Right atrium auricular region (tissue), 2 donors: ENCODE data around the gene DTL. TPM values are rescaled to one million over a fixed set of nuclear protein-coding genes. Genes with fewer than 3 reads are reported as not detected.

Experiments used
- DNase-seq: peaks from one replicate; pipeline ENCODE4 v3.0.0-alpha.2; 2019; ENCODE audit warnings: low spot score
- H3K27ac ChIP-seq, 2 donors: fragments of 200-600 bp; sonication (generic); 1 replicate in 1 of 2; 2 replicates in 1 of 2; pipeline ENCODE4 v1.5.1; 2016 to 2019
- H3K27me3 ChIP-seq, 2 donors: fragments of 200-600 bp; sonication (generic); one replicate each; pipeline versions ENCODE4 v1.5.1 to v1.6.0; 2017 to 2019
- H3K36me3 ChIP-seq: fragments of 200-600 bp; sonication (generic); one replicate; pipeline ENCODE4 v1.5.1; 2016
- H3K4me1 ChIP-seq, 2 donors: fragments of 200-600 bp; sonication (generic); one replicate each; pipeline versions ENCODE4 v1.5.1 to v1.6.0; 2017 to 2019
- H3K4me3 ChIP-seq, 2 donors: fragments of 200-600 bp; sonication (generic); 1 replicate in 1 of 2; 2 replicates in 1 of 2; pipeline ENCODE4 v1.5.1; 2017 to 2019; ENCODE audit warnings: mild to moderate bottlenecking in 1 of 2, moderate library complexity in 1 of 2
- H3K9me3 ChIP-seq, 2 donors: fragments of 200-600 bp; sonication (generic); one replicate each; pipeline ENCODE4 v1.5.1; 2019
- total RNA-seq, 2 donors: library from RNA; depleted of rRNA; stranded (reverse); fragments of >200 nt; gene quantifications; one replicate each; pipeline ENCODE4 v1.1.0, GENCODE V29; 2016
- TF ChIP-seq, protein P1 (sequence below), 2 donors: fragments of 200-600 bp; sonication (generic); IDR thresholded peaks; one replicate each; pipeline ENCODE4 v1.5.1; 2019; ENCODE audit warnings: antibody characterized with exemption in 2 of 2

DTL gene
- total RNA-seq, 2 donors from 2014 or later: 0.08 TPM; not detected in 1

DNA sequence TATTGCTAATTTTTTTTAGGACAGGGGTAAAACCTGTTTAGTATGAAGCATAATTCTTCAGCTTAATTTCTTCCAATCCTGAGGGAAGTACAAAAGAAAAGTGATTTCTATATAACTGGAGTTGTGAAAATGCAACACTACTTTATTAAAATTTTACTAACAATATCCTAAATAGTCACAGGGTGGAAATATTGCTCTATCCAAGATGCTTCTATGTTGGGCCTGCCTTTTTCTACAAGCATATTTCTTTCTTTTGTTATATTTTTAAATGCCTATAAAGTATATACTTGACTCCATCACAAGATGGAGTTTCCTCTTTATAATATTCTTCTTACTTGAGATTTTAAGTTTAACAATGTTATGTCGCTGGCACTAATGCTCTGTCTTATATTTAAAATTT is 37.9 kb downstream of the DTL start:
- H3K36me3 ChIP-seq: no peaks in the 10 kb centered on the region
- no peaks in the 10 kb centered on the region for H3K9me3 ChIP-seq
- no peak overlapping the region for H3K4me3 ChIP-seq
- DNase-seq: no peak
- TF ChIP-seq, protein P1, sequence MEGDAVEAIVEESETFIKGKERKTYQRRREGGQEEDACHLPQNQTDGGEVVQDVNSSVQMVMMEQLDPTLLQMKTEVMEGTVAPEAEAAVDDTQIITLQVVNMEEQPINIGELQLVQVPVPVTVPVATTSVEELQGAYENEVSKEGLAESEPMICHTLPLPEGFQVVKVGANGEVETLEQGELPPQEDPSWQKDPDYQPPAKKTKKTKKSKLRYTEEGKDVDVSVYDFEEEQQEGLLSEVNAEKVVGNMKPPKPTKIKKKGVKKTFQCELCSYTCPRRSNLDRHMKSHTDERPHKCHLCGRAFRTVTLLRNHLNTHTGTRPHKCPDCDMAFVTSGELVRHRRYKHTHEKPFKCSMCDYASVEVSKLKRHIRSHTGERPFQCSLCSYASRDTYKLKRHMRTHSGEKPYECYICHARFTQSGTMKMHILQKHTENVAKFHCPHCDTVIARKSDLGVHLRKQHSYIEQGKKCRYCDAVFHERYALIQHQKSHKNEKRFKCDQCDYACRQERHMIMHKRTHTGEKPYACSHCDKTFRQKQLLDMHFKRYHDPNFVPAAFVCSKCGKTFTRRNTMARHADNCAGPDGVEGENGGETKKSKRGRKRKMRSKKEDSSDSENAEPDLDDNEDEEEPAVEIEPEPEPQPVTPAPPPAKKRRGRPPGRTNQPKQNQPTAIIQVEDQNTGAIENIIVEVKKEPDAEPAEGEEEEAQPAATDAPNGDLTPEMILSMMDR (IDR thresholded peaks at IDR 0.05): peak in 1 of 2 donors; percentile 24
- H3K4me1 ChIP-seq: peaks cover 0 to 15% of the 10 kb centered on the region in 2 donors
- H3K27ac ChIP-seq: peak overlapping the region; percentile 75 to 89
- no peaks in the 10 kb centered on the region for H3K27me3 ChIP-seq

DNA sequence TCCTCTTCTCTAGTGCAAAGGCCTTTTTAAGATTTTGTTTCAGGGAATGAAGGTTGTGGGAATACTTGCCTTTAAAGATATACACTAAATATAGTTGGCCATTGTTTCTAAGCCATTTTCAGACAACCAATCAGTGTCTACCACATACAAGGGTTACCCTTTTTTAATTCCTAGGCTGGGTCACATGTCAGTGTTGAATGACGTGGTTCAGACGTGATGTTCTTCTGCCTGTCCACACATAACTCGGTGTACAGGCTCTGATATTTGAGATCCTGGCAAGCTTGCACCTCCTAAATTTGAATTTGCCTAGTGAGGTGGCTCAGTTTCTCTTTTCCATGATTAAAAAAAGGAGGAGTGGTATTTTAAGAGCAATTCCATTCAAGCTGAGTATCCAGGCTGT is 38.8 kb downstream of the DTL start:
- H3K4me1 ChIP-seq: peaks cover 0 to 15% of the 10 kb centered on the region in 2 donors
- H3K9me3 ChIP-seq: no peaks in the 10 kb centered on the region
- no peak overlapping the region for H3K4me3 ChIP-seq
- H3K27me3 ChIP-seq: no peaks in the 10 kb centered on the region
- TF ChIP-seq, protein P1 (IDR thresholded peaks at IDR 0.05): no peak
- H3K27ac ChIP-seq: peak overlapping the region; percentile 75 to 89
- H3K36me3 ChIP-seq: no peaks in the 10 kb centered on the region
- DNase-seq: no peak

DNA sequence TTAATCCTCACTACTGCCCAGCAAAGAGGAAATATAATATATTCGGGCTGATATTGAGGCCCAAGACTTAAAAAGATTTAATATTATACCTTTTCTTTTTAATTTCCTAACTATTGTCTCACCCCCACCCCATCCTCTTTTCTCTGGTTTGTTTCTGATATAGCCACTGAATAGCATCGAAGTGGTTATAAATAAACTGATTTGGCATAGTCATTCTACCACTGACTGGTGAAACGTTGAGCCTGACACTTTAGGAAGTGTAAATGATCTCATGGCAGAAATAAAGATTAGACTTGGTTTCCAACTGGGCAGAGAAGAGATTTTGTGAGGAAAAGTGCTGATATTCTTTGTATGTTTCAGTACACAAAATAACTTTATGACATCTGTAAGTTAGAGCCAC is 39.3 kb downstream of the DTL start:
- H3K27me3 ChIP-seq: no peaks in the 10 kb centered on the region
- H3K27ac ChIP-seq: peak overlapping the region; percentile 75 to 89
- H3K36me3 ChIP-seq: no peaks in the 10 kb centered on the region
- no peaks in the 10 kb centered on the region for H3K9me3 ChIP-seq
- TF ChIP-seq, protein P1 (IDR thresholded peaks at IDR 0.05): no peak
- H3K4me3 ChIP-seq: no peak overlapping the region
- no peak for DNase-seq
- H3K4me1 ChIP-seq: peaks cover 0 to 15% of the 10 kb centered on the region in 2 donors

DNA sequence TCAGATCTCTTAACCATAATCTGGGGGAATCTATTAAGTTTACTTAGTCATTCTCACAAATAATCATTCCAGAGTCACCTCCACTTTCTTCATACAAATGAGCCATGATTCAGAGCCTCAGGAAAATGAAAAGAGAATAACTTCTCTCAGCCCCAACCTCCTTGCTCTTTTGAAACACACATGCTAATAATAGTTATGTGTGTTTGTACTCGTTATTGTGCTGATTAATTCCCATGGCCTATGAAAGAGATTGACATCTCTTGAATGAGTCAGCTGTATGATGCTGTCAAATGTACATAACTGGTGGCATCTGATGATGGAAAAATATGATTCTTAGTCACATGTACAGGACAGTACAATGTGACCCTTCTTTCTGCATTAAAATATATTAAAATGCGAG is 41.5 kb downstream of the DTL start:
- no peaks in the 10 kb centered on the region for H3K27me3 ChIP-seq
- no peaks in the 10 kb centered on the region for H3K36me3 ChIP-seq
- peak overlapping the region in 1 of 2 donors; percentile 89 for H3K27ac ChIP-seq
- H3K4me3 ChIP-seq: no peak overlapping the region
- H3K9me3 ChIP-seq: no peaks in the 10 kb centered on the region
- H3K4me1 ChIP-seq: peaks cover 0 to 15% of the 10 kb centered on the region in 2 donors
- no peak for DNase-seq
- TF ChIP-seq, protein P1 (IDR thresholded peaks at IDR 0.05): no peak

DNA sequence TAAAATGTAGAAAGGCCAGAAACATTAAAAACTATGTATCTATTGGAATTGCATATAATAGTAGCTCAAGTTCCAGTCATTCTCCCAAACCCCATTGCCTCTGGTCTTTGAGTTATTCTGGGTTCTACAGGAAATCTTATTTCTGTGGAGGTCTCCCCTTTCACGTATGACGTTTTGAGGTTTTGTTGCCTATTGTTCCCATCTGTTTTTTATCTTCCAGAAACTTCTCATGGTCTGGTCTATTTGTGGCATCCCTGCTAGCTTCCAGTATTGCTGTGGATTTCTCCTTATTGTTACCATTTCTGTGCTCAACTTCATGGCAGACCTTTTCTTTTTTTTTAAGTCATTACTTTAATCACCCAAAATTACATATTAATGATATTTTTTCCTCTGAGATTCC is 43.3 kb downstream of the DTL start:
- no peak for DNase-seq
- no peaks in the 10 kb centered on the region for H3K9me3 ChIP-seq
- TF ChIP-seq, protein P1 (IDR thresholded peaks at IDR 0.05): no peak
- H3K36me3 ChIP-seq: no peaks in the 10 kb centered on the region
- H3K27ac ChIP-seq: no peak overlapping the region
- peaks cover 0 to 15% of the 10 kb centered on the region in 2 donors for H3K4me1 ChIP-seq
- no peaks in the 10 kb centered on the region for H3K27me3 ChIP-seq
- H3K4me3 ChIP-seq: no peak overlapping the region

DNA sequence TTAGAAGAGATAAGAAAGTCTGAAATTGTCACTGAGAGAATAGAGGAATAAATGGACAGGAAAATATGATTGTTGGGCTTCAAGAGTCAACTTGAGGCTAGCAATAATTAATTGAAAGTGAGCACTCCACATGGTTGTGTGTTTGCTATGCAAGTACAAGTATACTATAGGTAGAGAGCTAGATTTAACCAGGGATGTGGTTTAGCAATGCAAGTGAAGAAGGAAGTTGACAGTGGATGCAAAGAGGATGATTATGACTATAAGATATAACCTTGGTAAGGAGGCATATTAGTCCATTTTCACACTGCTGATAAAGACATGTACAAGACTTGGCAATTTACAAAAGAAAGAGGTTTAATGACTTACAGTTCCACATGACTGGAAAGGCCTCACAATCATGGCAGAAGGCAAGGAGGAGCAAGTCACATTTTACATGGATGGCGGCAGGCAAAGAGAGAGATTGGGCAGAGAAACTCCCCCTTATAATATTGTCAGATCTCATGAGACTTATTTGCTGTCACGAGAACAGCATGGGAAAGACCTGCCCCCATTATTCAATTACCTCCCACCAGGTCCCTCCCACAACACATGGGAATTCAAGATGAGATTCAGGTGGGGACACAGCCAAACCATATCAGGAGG is 47.3 kb downstream of the DTL start:
- no peaks in the 10 kb centered on the region for H3K27me3 ChIP-seq
- peaks cover 0 to 5% of the 10 kb centered on the region in 2 donors for H3K4me1 ChIP-seq
- TF ChIP-seq, protein P1 (IDR thresholded peaks at IDR 0.05): no peak
- no peak overlapping the region for H3K4me3 ChIP-seq
- DNase-seq: no peak
- no peaks in the 10 kb centered on the region for H3K9me3 ChIP-seq
- H3K36me3 ChIP-seq: no peaks in the 10 kb centered on the region
- no peak overlapping the region for H3K27ac ChIP-seq
